ENCODE measurements around the gene KRT34.

- TF ChIP-seq CTCF (IDR thresholded peaks at IDR 0.05; ENCODE audit: insufficient read depth, low read length, poor library complexity, severe bottlenecking): no peak
- no peak for TF ChIP-seq EZH2phosphoT487 (conservative IDR thresholded peaks at IDR 0.05; ENCODE audit: low read length)
Observed at GRCh38 chr17:41369713-41370112, 12.4 kb downstream of the KRT34 start, which contains the start of gene KRT33B.
